Naive thymus-derived CD4-positive, alpha-beta T cell (primary cell): ENCODE data around the gene OR10A4. TPM values are rescaled to one million over a fixed set of nuclear protein-coding genes. Genes with fewer than 3 reads are reported as not detected.

ENCODE experiments used
- ATAC-seq: fragments of 150-1000 bp; cut with Tn5 transposase; 2 replicates; pipeline ENCODE4 v1.10.0; 2021; ENCODE audit warnings: mild to moderate bottlenecking, moderate library complexity
- CTCF ChIA-PET: fragments of 350-600 bp; sonication (Branson Sonifier 250); formaldehyde crosslinking; loops from one replicate; lab custom pipeline; 2021; ENCODE audit warnings: antibody characterized with exemption; lab: Charles Lee
- POLR2A ChIA-PET: fragments of 350-600 bp; sonication (Branson Sonifier 250); formaldehyde crosslinking; loops from one replicate; lab custom pipeline; 2021; ENCODE audit warnings: antibody characterized with exemption, inconsistent platforms; lab: Charles Lee
- DNase-seq, 9 donors: peaks; one replicate each; pipeline versions ENCODE4 v3.0.0 to v3.0.0-alpha.2; 2020 to 2022; ENCODE audit warnings: mixed read lengths in 1 of 9
- H3K27ac ChIP-seq: one replicate; pipeline ENCODE4 v1.7.0; 2013; ENCODE audit warnings: mild to moderate bottlenecking, low read depth, low read length, moderate library complexity
- H3K27me3 ChIP-seq, 2 donors: one replicate each; pipeline ENCODE4 v1.7.0; 2013; ENCODE audit warnings: low read length in 2 of 2, mild to moderate bottlenecking in 2 of 2, moderate library complexity in 2 of 2; ENCODE audit not compliant: control insufficient read depth in 2 of 2, insufficient read depth in 2 of 2
- H3K36me3 ChIP-seq, 3 experiments: 1 replicate in 2 of 3; 2 replicates in 1 of 3; pipeline ENCODE4 v1.7.0; 2013; ENCODE audit warnings: low read length in 3 of 3, mild to moderate bottlenecking in 3 of 3, moderate library complexity in 1 of 3; ENCODE audit not compliant: insufficient read depth in 3 of 3, control insufficient read depth in 2 of 3
- H3K4me1 ChIP-seq, 2 donors: one replicate each; pipeline ENCODE4 v1.7.0; 2013; ENCODE audit warnings: low read length in 2 of 2, mild to moderate bottlenecking in 2 of 2, moderate library complexity in 1 of 2; ENCODE audit not compliant: control insufficient read depth in 2 of 2, insufficient read depth in 2 of 2
- H3K4me3 ChIP-seq: 2 replicates; pipeline ENCODE4 v1.7.0; 2013; ENCODE audit warnings: mild to moderate bottlenecking, low read length
- H3K9me3 ChIP-seq, 3 experiments: 1 replicate in 2 of 3; 2 replicates in 1 of 3; pipeline ENCODE4 v1.7.0; 2013; ENCODE audit warnings: low read length in 3 of 3; ENCODE audit not compliant: control insufficient read depth in 2 of 3
- H3K27ac Mint-ChIP-seq, 9 donors: one replicate each; pipeline ENCODE4 v1.8.0; 2020 to 2022; ENCODE audit warnings: mixed read lengths in 9 of 9, mild to moderate bottlenecking in 8 of 9, moderate library complexity in 5 of 9, inconsistent platforms in 2 of 9
- H3K27me3 Mint-ChIP-seq, 5 donors: one replicate each; pipeline ENCODE4 v1.8.0; 2021 to 2022; ENCODE audit warnings: mixed read lengths in 5 of 5, mild to moderate bottlenecking in 1 of 5
- H3K36me3 Mint-ChIP-seq, 5 donors: one replicate each; pipeline ENCODE4 v1.8.0; 2020 to 2022; ENCODE audit warnings: mixed read lengths in 5 of 5, mild to moderate bottlenecking in 3 of 5, inconsistent platforms in 1 of 5
- H3K4me1 Mint-ChIP-seq, 7 donors: one replicate each; pipeline ENCODE4 v1.8.0; 2020 to 2022; ENCODE audit warnings: mixed read lengths in 7 of 7, mild to moderate bottlenecking in 3 of 7, inconsistent platforms in 1 of 7
- H3K4me3 Mint-ChIP-seq, 10 donors: one replicate each; pipeline ENCODE4 v1.8.0; 2020 to 2022; ENCODE audit warnings: mild to moderate bottlenecking in 10 of 10, mixed read lengths in 10 of 10, moderate library complexity in 6 of 10, inconsistent platforms in 2 of 10
- H3K9me3 Mint-ChIP-seq, 11 donors: one replicate each; pipeline ENCODE4 v1.8.0; 2020 to 2022; ENCODE audit warnings: mixed read lengths in 11 of 11, mild to moderate bottlenecking in 4 of 11, inconsistent platforms in 1 of 11, moderate library complexity in 1 of 11
- intact Hi-C, 2 donors: fragments of 100-400 bp; cut with micrococcal nuclease; formaldehyde crosslinking; loops; one replicate each; pipeline ENCODE4 v1.15.1; 2023
- polyA plus RNA-seq, 2 donors: library from polyadenylated mRNA; unstranded; fragments of 300-500 nt; fragmentation: Illumina TruSeq; gene quantifications; one replicate each; pipeline ENCODE4 v1.2.3, GENCODE V29; 2021
- total RNA-seq, 6 experiments: library from RNA in 5 of 6; stranded (reverse) in 5 of 6; gene quantifications; 1 replicate in 5 of 6; 2 replicates in 1 of 6; pipeline ENCODE4 v1.2.3 and lab custom pipeline; 2021 to 2026

The OR10A4 gene, protein sequence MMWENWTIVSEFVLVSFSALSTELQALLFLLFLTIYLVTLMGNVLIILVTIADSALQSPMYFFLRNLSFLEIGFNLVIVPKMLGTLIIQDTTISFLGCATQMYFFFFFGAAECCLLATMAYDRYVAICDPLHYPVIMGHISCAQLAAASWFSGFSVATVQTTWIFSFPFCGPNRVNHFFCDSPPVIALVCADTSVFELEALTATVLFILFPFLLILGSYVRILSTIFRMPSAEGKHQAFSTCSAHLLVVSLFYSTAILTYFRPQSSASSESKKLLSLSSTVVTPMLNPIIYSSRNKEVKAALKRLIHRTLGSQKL
- total RNA-seq (not detected), polyA plus RNA-seq (not detected), total RNA-seq (lab: John Stamatoyannopoulos, UW) (not detected)

DNA sequence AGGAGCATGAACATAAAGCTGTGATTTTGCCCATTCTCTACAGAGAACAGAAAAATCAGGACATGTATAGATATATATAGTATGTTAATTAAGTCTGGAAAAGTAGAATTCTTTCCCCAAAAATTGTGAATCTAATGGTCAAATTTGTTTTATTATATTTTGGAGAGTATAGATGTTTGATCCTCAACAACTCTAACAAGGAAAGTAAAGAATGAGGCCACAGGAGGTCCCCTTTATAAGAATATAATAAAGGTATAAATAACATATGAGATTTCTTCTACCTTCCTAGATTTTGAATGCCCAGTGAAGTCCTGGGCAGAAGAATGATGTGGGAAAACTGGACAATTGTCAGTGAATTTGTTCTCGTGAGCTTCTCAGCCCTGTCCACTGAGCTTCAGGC, at the start of gene OR10A4:
TSS of gene OR10A4 (plus strand) at position 301 of the 400 bp plus-strand sequence. CDS start at position 324, 23 bp downstream.
- peaks cover 1 to 42% (median 25%) of the 10 kb centered on the region in 5 donors for H3K27me3 Mint-ChIP-seq
- ATAC-seq (no peak), DNase-seq (no peak)
- Histone ChIP-seq H3K27ac (no peak within 1 kb of the TSS), H3K27me3 (peaks cover 0 to 3% of the 10 kb centered on the region in 2 donors), H3K36me3 (no peaks in the 10 kb centered on the region), H3K4me3 (no peak within 1 kb of the TSS), H3K4me1 (no peaks in the 10 kb centered on the region), H3K9me3 (no peaks in the 10 kb centered on the region)
- H3K4me1 Mint-ChIP-seq, result no peaks in the 10 kb centered on the region
- intact Hi-C loops, result no loop called here
- peaks cover 0 to 4% (median 0%) of the 10 kb centered on the region in 11 donors for H3K9me3 Mint-ChIP-seq
- ChIA-PET CTCF (no interaction called here), POLR2A (no interaction called here)
- no peaks in the 10 kb centered on the region for H3K36me3 Mint-ChIP-seq
- no peak within 1 kb of the TSS for H3K4me3 Mint-ChIP-seq
- no peak within 1 kb of the TSS for H3K27ac Mint-ChIP-seq

DNA sequence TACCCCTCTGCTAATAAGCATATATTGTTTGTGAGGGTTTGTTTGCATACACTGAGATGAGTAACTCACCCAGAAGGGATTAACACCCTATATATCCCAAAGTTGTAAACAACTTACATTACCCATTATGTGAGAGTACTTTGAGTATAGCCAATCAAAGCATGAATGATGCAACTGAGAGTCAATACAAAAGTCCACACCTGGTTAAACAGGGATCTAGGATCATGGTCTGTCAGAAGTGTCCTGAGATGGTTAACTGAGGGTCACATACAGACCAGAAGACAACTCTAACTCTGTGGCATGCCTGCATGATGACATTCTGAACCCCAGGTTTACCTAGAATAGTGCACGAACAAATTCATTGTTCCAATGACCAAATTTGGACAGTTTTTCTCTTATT, 48.3 kb upstream of the OR10A4 start:
- Mint-ChIP-seq H3K27me3 (peaks cover 1 to 31% (median 18%) of the 10 kb centered on the region in 5 donors), H3K4me1 (peaks cover 0 to 1% (median 0%) of the 10 kb centered on the region in 7 donors), H3K4me3 (no peak overlapping the region), H3K27ac (peak overlapping the region in 1 of 9 donors; percentile 14), H3K36me3 (no peaks in the 10 kb centered on the region), H3K9me3 (no peaks in the 10 kb centered on the region)
- no peaks in the 10 kb centered on the region for H3K4me1 ChIP-seq
- H3K36me3 ChIP-seq, result no peaks in the 10 kb centered on the region
- H3K27ac ChIP-seq, result no peak overlapping the region
- intact Hi-C loops, result no loop called here
- CTCF ChIA-PET, result no interaction called here
- no peaks in the 10 kb centered on the region for H3K9me3 ChIP-seq
- DNase-seq (no peak), ATAC-seq (no peak)
- POLR2A ChIA-PET, result no interaction called here
- no peak overlapping the region for H3K4me3 ChIP-seq
- H3K27me3 ChIP-seq, result no peaks in the 10 kb centered on the region

DNA sequence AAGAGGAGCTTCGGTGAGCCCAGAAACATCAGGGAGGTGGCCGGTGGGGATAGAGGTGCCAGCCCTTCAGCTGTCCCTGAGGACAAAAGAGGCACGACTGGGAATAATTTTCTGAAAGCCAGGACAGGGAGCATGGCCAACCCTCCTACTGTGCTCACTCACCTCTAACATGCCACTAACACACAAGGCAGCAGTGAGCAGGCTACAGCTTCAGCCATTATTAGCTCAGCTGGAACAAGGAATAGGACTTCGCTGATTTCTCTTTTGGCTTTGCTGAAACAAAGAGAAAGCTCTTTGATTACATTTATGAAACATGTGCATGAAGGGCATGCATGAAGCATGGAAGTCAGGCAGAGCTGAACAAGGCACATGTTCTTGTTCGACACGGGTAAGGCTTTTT, 43.1 kb upstream of the OR10A4 start:
- Histone ChIP-seq H3K27ac (no peak overlapping the region), H3K36me3 (no peaks in the 10 kb centered on the region), H3K9me3 (no peaks in the 10 kb centered on the region), H3K4me3 (no peak overlapping the region), H3K4me1 (no peaks in the 10 kb centered on the region), H3K27me3 (no peaks in the 10 kb centered on the region)
- CTCF ChIA-PET, result interaction anchor here (0.5 to 0.8 kb wide), 2 partner anchors 21 to 518 kb away, joined by 3 to 4 read pairs; no protein-coding TSS in a partner anchor
- ATAC-seq, result no peak
- Mint-ChIP-seq H3K36me3 (no peaks in the 10 kb centered on the region), H3K4me1 (peaks cover 0 to 2% (median 0%) of the 10 kb centered on the region in 7 donors), H3K4me3 (no peak overlapping the region), H3K27me3 (peaks cover 3 to 20% (median 13%) of the 10 kb centered on the region in 5 donors), H3K27ac (no peak overlapping the region), H3K9me3 (no peaks in the 10 kb centered on the region)
- POLR2A ChIA-PET, result no interaction called here
- DNase-seq, result no peak
- intact Hi-C loops, result no loop called here

DNA sequence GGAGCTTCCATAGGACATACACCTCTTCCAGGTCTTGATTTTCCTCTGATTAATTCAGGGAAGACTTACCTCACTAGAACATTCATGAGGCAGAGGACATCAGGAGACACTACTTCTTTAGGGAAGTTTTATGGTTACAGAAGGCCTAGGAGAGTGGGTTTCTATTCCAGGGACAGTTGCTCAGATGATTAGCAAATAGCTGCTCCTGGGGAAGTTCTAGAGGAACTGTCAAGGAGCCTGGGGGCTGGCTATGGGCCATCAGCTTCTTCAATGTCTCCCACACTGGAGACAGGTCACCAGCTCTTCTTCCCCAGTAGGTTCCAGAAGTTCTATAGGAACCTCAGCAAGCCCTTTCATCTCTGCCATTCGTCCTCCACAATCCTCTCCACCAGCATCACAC, 42.4 kb upstream of the OR10A4 start:
- ChIA-PET CTCF (interaction anchor here (0.8 kb wide), 1 partner anchor 21 kb away, joined by 4 read pairs; no protein-coding TSS in a partner anchor), POLR2A (no interaction called here)
- Mint-ChIP-seq H3K27ac (no peak overlapping the region), H3K36me3 (no peaks in the 10 kb centered on the region), H3K4me3 (no peak overlapping the region), H3K4me1 (peaks cover 0 to 2% (median 0%) of the 10 kb centered on the region in 7 donors), H3K9me3 (no peaks in the 10 kb centered on the region), H3K27me3 (peaks cover 3 to 20% (median 7%) of the 10 kb centered on the region in 5 donors)
- Histone ChIP-seq H3K4me1 (no peaks in the 10 kb centered on the region), H3K9me3 (no peaks in the 10 kb centered on the region), H3K27me3 (no peaks in the 10 kb centered on the region), H3K27ac (no peak overlapping the region), H3K4me3 (no peak overlapping the region), H3K36me3 (no peaks in the 10 kb centered on the region)
- no peak for DNase-seq
- no peak for ATAC-seq
- intact Hi-C loops, result no loop called here

DNA sequence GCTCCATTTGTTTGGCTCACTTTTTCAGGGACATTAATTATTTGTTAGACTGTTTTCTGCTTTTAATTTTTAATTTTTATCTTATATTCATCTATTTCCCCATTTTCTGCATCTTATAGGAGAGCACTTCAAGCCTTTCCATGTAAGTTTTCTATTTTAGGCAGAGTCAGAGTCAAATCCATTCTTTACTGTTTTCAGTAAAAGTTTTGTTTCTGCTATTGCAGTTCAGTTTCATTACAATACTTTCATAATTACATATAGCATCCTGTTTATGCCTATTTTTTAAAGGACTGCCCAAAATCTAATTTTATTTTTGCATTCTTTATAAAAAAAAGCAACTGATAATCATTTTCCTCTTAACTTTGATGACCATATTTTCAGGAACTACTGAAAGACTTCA, 34.7 kb upstream of the OR10A4 start:
- POLR2A ChIA-PET, result no interaction called here
- Histone ChIP-seq H3K27me3 (no peaks in the 10 kb centered on the region), H3K4me1 (no peaks in the 10 kb centered on the region), H3K9me3 (no peaks in the 10 kb centered on the region), H3K27ac (no peak overlapping the region), H3K4me3 (no peak overlapping the region), H3K36me3 (no peaks in the 10 kb centered on the region)
- H3K36me3 Mint-ChIP-seq, result peaks cover 0 to 3% (median 0%) of the 10 kb centered on the region in 5 donors
- CTCF ChIA-PET, result no interaction called here
- H3K4me1 Mint-ChIP-seq, result peaks cover 0 to 6% (median 0%) of the 10 kb centered on the region in 7 donors
- peaks cover 0 to 4% (median 0%) of the 10 kb centered on the region in 11 donors for H3K9me3 Mint-ChIP-seq
- no peak overlapping the region for H3K27ac Mint-ChIP-seq
- ATAC-seq (no peak), DNase-seq (no peak)
- peaks cover 6 to 36% (median 35%) of the 10 kb centered on the region in 5 donors for H3K27me3 Mint-ChIP-seq
- intact Hi-C loops, result no loop called here
- no peak overlapping the region for H3K4me3 Mint-ChIP-seq

DNA sequence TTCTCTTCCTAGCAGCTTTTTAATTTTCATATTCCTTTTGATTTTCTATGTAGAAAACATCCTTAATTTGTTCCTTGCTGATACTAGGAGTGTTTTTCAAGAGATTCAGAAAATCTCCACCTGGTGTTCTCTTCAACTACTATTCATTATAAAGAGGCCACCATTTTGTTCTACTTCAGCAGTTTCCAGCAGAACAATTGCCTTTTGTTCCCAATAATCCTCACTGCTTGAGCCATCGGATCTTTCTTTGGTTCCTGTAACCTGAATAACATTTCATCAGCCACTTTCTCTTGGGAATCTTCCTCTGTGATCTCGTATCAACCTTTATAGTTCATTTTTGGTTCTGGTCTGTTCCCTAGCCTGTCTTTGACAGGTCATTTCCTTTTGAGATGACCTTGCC, 32.8 kb upstream of the OR10A4 start:
- ChIA-PET CTCF (no interaction called here), POLR2A (no interaction called here)
- Histone ChIP-seq H3K4me3 (no peak overlapping the region), H3K27me3 (no peaks in the 10 kb centered on the region), H3K9me3 (no peaks in the 10 kb centered on the region), H3K27ac (no peak overlapping the region), H3K36me3 (no peaks in the 10 kb centered on the region), H3K4me1 (no peaks in the 10 kb centered on the region)
- H3K9me3 Mint-ChIP-seq, result peaks cover 0 to 4% (median 0%) of the 10 kb centered on the region in 11 donors
- H3K27ac Mint-ChIP-seq, result no peak overlapping the region
- DNase-seq (no peak), ATAC-seq (no peak)
- H3K4me1 Mint-ChIP-seq, result peaks cover 0 to 6% (median 0%) of the 10 kb centered on the region in 7 donors
- H3K36me3 Mint-ChIP-seq, result peaks cover 0 to 3% (median 0%) of the 10 kb centered on the region in 5 donors
- intact Hi-C loops, result no loop called here
- peaks cover 3 to 47% (median 41%) of the 10 kb centered on the region in 5 donors for H3K27me3 Mint-ChIP-seq
- no peak overlapping the region for H3K4me3 Mint-ChIP-seq
